GM12874 (cell line): ENCODE data around the gene PCYT1A.

Experiments used
- TF ChIP-seq, protein P1 (sequence below): IDR thresholded peaks from 2 replicates; pipeline ENCODE4 v1.5.1; 2011; ENCODE audit warnings: low read depth, mild to moderate bottlenecking, control low read depth, low read length, moderate library complexity; ENCODE audit not compliant: insufficient read depth

PCYT1A gene

DNA sequence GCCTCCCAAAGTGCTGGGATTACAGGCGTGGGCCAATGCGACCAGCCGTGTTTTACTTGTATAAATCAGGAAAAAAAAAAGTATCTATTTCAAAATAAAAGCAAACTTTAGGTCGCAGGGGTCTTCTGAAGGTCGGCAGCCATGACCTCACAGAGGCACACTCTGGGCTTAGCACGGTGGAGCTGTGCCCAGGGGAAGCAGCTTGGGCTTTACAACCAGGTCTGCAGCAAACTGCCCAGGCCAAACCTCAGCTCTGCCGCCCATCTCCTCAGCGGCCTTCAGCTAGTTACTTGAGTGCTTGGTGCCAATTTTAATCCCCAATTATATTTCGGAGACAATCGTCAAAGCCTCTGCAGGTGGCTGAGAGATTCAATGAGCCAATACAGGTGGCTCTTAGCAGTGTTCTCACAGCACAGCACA lies 106.4 kb downstream of the PCYT1A start:
- TF ChIP-seq, protein P1, sequence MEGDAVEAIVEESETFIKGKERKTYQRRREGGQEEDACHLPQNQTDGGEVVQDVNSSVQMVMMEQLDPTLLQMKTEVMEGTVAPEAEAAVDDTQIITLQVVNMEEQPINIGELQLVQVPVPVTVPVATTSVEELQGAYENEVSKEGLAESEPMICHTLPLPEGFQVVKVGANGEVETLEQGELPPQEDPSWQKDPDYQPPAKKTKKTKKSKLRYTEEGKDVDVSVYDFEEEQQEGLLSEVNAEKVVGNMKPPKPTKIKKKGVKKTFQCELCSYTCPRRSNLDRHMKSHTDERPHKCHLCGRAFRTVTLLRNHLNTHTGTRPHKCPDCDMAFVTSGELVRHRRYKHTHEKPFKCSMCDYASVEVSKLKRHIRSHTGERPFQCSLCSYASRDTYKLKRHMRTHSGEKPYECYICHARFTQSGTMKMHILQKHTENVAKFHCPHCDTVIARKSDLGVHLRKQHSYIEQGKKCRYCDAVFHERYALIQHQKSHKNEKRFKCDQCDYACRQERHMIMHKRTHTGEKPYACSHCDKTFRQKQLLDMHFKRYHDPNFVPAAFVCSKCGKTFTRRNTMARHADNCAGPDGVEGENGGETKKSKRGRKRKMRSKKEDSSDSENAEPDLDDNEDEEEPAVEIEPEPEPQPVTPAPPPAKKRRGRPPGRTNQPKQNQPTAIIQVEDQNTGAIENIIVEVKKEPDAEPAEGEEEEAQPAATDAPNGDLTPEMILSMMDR, result no peak

DNA sequence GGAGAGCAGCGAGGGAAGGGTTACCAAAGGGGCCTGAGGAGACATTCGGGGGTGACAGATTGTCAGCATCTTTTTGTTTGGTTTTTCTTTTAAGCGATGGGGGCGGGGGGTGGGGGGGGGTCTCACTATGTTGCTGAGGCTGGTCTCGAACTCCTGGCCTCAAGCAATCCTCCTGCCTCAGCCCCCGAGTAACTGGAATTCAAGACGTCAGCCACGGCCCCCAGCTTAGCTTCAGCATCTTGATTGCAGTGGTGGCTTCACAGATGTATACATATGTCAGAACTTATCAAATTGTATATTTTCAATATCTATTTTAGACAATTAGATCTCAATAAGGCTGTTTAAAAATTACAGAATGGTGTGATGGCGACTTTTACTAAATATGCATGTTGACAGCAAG lies 107.2 kb downstream of the PCYT1A start:
- TF ChIP-seq, protein P1, result no peak
